ENCODE measurements around the gene TEX44. TPM values are rescaled to one million over a fixed set of nuclear protein-coding genes. Genes with fewer than 3 reads are reported as not detected.

Gene TEX44
- polyA plus RNA-seq, 1 donor from 2014 or later: not detected

DNA sequence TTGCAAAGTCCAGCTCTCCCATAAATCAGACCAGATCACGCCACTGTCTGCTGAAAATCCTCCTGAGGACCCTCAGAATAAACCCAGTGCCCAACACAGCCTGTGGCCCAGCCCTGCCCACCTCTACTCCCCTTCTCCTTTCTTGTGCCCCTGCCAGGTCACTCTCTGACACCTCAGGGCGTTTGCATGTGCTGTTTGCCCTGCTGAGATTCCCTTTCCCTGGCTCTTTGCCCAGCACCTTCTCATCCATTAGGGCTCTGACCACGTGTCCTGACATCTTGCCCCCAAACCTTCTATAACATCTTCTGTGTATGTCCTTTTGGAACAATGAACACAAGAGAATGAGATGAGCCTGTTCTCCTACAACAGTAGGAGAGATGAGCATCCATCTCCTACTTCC lies 43.9 kb upstream of the TEX44 start:
- Histone ChIP-seq H3K9me2 (ENCODE audit: insufficient read depth, low read length) (no peaks in the 10 kb centered on the region), H3F3A (ENCODE audit: insufficient read depth, low read length, poor library complexity, severe bottlenecking) (no peaks in the 10 kb centered on the region), H2AFZ (ENCODE audit: low read depth, low read length) (no peak overlapping the region), H3K9me3 (ENCODE audit: low read length) (peaks cover 3% of the 10 kb centered on the region), H3K4me2 (ENCODE audit: low read length) (no peak overlapping the region), H3K9ac (ENCODE audit: low read length) (no peak overlapping the region), H3K36me3 (ENCODE audit: insufficient read depth, low read length) (no peaks in the 10 kb centered on the region), H3K79me2 (replicated peaks; ENCODE audit: insufficient read depth, low read length) (no peaks in the 10 kb centered on the region), H4K20me1 (ENCODE audit: insufficient read depth) (no peaks in the 10 kb centered on the region), H3K27me3 (ENCODE audit: insufficient read depth, low read depth, low read length) (no peaks in the 10 kb centered on the region), H3K27ac (ENCODE audit: low read length) (no peak overlapping the region), H3K4me3 (ENCODE audit: low read length) (no peak overlapping the region)
- TF ChIP-seq RAD21 (conservative IDR thresholded peaks at IDR 0.05) (no peak), SMC3 (conservative IDR thresholded peaks at IDR 0.05; ENCODE audit: poor library complexity) (no peak), EP300 (conservative IDR thresholded peaks at IDR 0.05; ENCODE audit: poor library complexity, severe bottlenecking) (no peak), MXI1 (conservative IDR thresholded peaks at IDR 0.05; ENCODE audit: poor library complexity, severe bottlenecking) (no peak), POLR2AphosphoS5 (IDR thresholded peaks at IDR 0.05) (no peak), TAF1 (IDR thresholded peaks at IDR 0.05; ENCODE audit: low read depth) (no peak), REST (IDR thresholded peaks at IDR 0.05; ENCODE audit: borderline replicate concordance) (no peak), EZH2 (IDR thresholded peaks at IDR 0.05; ENCODE audit: borderline replicate concordance, insufficient read depth, low read length, poor library complexity, severe bottlenecking) (no peak)
- TF ChIP-seq, protein P1, sequence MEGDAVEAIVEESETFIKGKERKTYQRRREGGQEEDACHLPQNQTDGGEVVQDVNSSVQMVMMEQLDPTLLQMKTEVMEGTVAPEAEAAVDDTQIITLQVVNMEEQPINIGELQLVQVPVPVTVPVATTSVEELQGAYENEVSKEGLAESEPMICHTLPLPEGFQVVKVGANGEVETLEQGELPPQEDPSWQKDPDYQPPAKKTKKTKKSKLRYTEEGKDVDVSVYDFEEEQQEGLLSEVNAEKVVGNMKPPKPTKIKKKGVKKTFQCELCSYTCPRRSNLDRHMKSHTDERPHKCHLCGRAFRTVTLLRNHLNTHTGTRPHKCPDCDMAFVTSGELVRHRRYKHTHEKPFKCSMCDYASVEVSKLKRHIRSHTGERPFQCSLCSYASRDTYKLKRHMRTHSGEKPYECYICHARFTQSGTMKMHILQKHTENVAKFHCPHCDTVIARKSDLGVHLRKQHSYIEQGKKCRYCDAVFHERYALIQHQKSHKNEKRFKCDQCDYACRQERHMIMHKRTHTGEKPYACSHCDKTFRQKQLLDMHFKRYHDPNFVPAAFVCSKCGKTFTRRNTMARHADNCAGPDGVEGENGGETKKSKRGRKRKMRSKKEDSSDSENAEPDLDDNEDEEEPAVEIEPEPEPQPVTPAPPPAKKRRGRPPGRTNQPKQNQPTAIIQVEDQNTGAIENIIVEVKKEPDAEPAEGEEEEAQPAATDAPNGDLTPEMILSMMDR (IDR thresholded peaks at IDR 0.05; ENCODE audit: poor library complexity, severe bottlenecking): no peak

GRCh38 chr2:231549446-231550239 lies 43.0 kb upstream of the TEX44 start:
- H2AFZ ChIP-seq (ENCODE audit: low read depth, low read length): no peak overlapping the region
- no peaks in the 10 kb centered on the region for H3K79me2 ChIP-seq (replicated peaks; ENCODE audit: insufficient read depth, low read length)
- H3K4me3 ChIP-seq (ENCODE audit: low read length): no peak overlapping the region
- no peaks in the 10 kb centered on the region for H3K27me3 ChIP-seq (ENCODE audit: insufficient read depth, low read depth, low read length)
- no peak overlapping the region for H3K9ac ChIP-seq (ENCODE audit: low read length)
- peaks cover 3% of the 10 kb centered on the region for H3K9me3 ChIP-seq (ENCODE audit: low read length)
- no peaks in the 10 kb centered on the region for H4K20me1 ChIP-seq (ENCODE audit: insufficient read depth)
- H3K36me3 ChIP-seq (ENCODE audit: insufficient read depth, low read length): no peaks in the 10 kb centered on the region
- no peak overlapping the region for H3K4me2 ChIP-seq (ENCODE audit: low read length)
- H3K9me2 ChIP-seq (ENCODE audit: insufficient read depth, low read length): no peaks in the 10 kb centered on the region
- no peak for TF ChIP-seq POLR2AphosphoS5 (IDR thresholded peaks at IDR 0.05)
- TF ChIP-seq SMC3 (conservative IDR thresholded peaks at IDR 0.05; ENCODE audit: poor library complexity): no peak
- no peak for TF ChIP-seq RAD21 (conservative IDR thresholded peaks at IDR 0.05)
- TF ChIP-seq MXI1 (conservative IDR thresholded peaks at IDR 0.05; ENCODE audit: poor library complexity, severe bottlenecking): no peak
- TF ChIP-seq REST (IDR thresholded peaks at IDR 0.05; ENCODE audit: borderline replicate concordance): no peak
- TF ChIP-seq EZH2 (IDR thresholded peaks at IDR 0.05; ENCODE audit: borderline replicate concordance, insufficient read depth, low read length, poor library complexity, severe bottlenecking): no peak
- TF ChIP-seq, protein P1 (IDR thresholded peaks at IDR 0.05; ENCODE audit: poor library complexity, severe bottlenecking): no peak
- TF ChIP-seq TAF1 (IDR thresholded peaks at IDR 0.05; ENCODE audit: low read depth): no peak
- TF ChIP-seq EP300 (conservative IDR thresholded peaks at IDR 0.05; ENCODE audit: poor library complexity, severe bottlenecking): no peak
- no peaks in the 10 kb centered on the region for H3F3A ChIP-seq (ENCODE audit: insufficient read depth, low read length, poor library complexity, severe bottlenecking)
- no peak overlapping the region for H3K27ac ChIP-seq (ENCODE audit: low read length)

Data from neural cell (in vitro differentiated cells).